ENCODE results near the gene CES1.
"Not testable (repeated sequence)": the region's sequence is repeated elsewhere in the genome, so short reads cannot be mapped to it uniquely, and the experiment has no call there.

CES1 gene

DNA sequence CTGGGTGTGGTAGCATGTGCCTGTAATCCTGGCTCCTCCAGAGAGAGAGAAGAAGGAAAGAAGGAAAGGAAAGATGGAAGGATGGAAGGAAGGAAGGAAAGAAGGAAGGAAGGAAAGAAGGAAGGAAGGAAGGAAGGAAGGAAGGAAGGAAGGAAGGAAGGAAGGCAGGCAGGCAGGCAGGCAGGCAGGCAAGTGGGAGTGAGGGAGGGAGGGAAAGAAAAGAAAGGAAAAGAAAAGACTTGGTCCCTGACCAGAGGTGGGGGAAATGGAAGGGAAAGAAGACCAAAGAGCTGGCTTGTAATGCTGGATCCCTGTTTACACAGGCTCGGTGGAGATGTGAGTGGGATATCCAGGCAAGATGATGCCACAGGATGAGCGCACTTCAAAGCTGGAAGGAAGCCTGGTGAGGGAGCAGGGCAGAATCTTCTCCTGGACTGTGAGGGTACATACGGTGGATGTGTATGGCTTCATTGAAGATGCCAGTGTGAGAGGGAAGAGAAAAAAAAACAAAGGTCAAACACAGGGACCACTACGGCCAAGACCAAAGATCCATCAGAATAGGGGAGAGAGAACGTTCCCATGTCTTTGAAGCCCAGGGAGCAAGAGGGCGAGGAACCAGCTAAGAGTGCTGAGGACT lies 2.1 kb downstream of the CES1 start:
- no peaks in the 10 kb centered on the region for H3K36me3 ChIP-seq (ENCODE audit: control insufficient read depth, insufficient read depth, low read length)
- H3K27me3 ChIP-seq (replicated peaks; ENCODE audit: control insufficient read depth, insufficient read depth, low read length), result no peaks in the 10 kb centered on the region
- TF ChIP-seq, protein P1, sequence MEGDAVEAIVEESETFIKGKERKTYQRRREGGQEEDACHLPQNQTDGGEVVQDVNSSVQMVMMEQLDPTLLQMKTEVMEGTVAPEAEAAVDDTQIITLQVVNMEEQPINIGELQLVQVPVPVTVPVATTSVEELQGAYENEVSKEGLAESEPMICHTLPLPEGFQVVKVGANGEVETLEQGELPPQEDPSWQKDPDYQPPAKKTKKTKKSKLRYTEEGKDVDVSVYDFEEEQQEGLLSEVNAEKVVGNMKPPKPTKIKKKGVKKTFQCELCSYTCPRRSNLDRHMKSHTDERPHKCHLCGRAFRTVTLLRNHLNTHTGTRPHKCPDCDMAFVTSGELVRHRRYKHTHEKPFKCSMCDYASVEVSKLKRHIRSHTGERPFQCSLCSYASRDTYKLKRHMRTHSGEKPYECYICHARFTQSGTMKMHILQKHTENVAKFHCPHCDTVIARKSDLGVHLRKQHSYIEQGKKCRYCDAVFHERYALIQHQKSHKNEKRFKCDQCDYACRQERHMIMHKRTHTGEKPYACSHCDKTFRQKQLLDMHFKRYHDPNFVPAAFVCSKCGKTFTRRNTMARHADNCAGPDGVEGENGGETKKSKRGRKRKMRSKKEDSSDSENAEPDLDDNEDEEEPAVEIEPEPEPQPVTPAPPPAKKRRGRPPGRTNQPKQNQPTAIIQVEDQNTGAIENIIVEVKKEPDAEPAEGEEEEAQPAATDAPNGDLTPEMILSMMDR (IDR thresholded peaks at IDR 0.05; ENCODE audit: insufficient read depth, low read length, poor library complexity, severe bottlenecking), result no peak
- no peak overlapping the region for H3K4me3 ChIP-seq (replicated peaks; ENCODE audit: low read depth, low read length)
- DNase-seq (ENCODE audit: extremely low read depth, insufficient read length), result no peak

DNA sequence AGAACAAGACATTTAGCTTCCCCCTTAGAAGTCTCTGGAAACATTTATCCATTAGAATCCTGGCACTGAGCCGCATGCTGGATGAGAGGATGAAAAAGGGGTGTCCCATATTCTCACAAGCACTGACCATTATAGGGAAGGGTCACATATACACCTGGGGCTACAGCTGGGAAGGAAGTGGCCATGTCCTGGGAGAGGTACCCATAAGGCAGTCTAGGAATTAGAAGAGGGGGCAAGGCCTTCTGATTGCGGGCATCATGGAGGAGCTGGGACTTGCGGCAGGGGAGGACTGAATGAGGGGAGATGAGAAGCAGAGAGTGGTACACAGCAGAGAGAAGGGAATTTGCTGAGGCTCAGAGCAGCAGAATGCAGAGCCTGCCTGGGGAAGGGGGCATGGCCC lies 3.7 kb downstream of the CES1 start:
- H3K36me3 ChIP-seq (ENCODE audit: control insufficient read depth, insufficient read depth, low read length); H3K4me3 ChIP-seq (replicated peaks; ENCODE audit: low read depth, low read length); H3K27me3 ChIP-seq (replicated peaks; ENCODE audit: control insufficient read depth, insufficient read depth, low read length); DNase-seq (ENCODE audit: extremely low read depth, insufficient read length): not testable (repeated sequence)

DNA sequence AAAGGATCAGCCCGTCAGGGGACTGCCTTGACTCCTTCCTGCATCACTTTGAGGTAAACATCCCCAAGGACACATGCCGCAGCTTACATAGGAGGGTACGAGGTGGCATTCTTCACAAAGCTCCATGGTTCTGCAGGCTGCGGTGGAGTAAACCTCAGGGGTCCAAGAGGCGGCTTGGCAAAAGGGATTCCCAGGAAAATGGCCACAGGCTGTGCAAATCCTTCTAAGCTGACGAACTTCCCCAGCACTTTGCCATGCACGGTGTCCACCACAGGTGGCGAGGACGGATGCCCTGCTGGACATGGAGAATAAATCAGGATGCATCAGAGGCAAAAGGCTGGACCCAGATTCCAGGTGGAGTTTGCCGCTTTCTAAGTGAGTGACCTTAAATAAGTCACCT lies 4.2 kb downstream of the CES1 start:
- no peaks in the 10 kb centered on the region for H3K36me3 ChIP-seq (ENCODE audit: control insufficient read depth, insufficient read depth, low read length)
- TF ChIP-seq, protein P1 (IDR thresholded peaks at IDR 0.05; ENCODE audit: insufficient read depth, low read length, poor library complexity, severe bottlenecking), result no peak
- H3K4me3 ChIP-seq (replicated peaks; ENCODE audit: low read depth, low read length), result no peak overlapping the region
- DNase-seq (ENCODE audit: extremely low read depth, insufficient read length), result no peak
- no peaks in the 10 kb centered on the region; the same call in 1 of the 2 replicates for H3K27me3 ChIP-seq (replicated peaks; ENCODE audit: control insufficient read depth, insufficient read depth, low read length)

DNA sequence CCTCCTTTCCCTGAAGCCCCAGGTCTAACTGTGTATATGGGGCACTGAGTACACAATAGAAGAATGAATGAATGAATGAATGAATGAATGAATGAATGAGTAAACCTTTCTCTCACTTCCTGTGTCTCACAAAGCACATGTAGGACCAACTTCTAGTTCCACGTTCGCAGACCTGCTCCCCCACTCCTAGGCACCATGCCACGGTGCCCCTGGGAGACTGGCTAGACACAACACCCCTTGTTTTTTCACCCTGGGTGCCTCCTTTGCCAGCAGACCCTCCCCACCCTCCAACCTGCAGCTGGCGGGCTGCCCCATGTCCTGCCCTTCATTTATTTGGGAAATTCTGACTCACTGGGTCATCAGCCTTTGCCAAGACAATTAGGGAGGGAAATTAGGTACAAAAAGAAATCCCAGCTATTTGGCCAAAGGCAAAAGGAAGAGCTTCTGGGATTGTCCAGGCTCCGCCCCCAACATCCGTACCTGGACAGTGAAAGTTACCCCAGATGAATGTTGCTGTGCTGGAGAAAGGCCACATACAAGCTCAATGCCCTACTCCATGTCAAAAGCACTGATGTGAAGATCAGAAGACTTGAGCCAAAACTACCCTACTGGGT lies 7.7 kb downstream of the CES1 start:
- no peaks in the 10 kb centered on the region for H3K36me3 ChIP-seq (ENCODE audit: control insufficient read depth, insufficient read depth, low read length)
- no peak for DNase-seq (ENCODE audit: extremely low read depth, insufficient read length)
- H3K27me3 ChIP-seq (replicated peaks; ENCODE audit: control insufficient read depth, insufficient read depth, low read length), result no peaks in the 10 kb centered on the region; the same call in 1 of the 2 replicates
- TF ChIP-seq, protein P1 (IDR thresholded peaks at IDR 0.05; ENCODE audit: insufficient read depth, low read length, poor library complexity, severe bottlenecking), result no peak
- H3K4me3 ChIP-seq (replicated peaks; ENCODE audit: low read depth, low read length), result no peak overlapping the region

DNA sequence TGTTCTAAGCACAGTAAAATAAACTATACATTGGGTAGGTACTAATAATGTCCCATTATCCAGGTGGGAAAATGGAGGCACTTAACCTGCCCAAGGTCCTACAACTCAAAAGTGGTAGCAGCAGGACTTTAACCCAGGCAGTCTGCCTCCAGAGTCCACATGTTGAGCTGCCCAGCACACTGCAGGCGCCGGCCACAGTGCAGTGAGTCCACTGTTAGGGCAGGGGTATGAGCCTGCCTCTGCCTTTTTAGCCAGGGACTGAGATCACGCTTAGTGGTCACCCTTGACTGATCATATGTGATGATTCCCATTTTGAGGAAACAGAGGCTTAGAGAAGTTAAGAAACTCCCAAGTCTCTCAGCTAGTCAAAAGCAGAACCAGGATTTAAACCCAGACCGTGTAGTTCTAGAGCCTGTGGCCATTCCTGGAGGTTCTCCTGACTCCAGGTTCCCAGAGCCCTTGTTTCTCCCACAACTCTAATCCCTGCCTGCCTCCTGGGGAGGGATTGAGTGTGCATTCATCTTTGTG lies 8.4 kb downstream of the CES1 start:
- DNase-seq (ENCODE audit: extremely low read depth, insufficient read length), result no peak
- no peaks in the 10 kb centered on the region for H3K36me3 ChIP-seq (ENCODE audit: control insufficient read depth, insufficient read depth, low read length)
- TF ChIP-seq, protein P1 (IDR thresholded peaks at IDR 0.05; ENCODE audit: insufficient read depth, low read length, poor library complexity, severe bottlenecking), result no peak
- H3K4me3 ChIP-seq (replicated peaks; ENCODE audit: low read depth, low read length), result no peak overlapping the region
- peaks cover under 1% of the 10 kb centered on the region; the same call in 1 of the 2 replicates for H3K27me3 ChIP-seq (replicated peaks; ENCODE audit: control insufficient read depth, insufficient read depth, low read length)

DNA sequence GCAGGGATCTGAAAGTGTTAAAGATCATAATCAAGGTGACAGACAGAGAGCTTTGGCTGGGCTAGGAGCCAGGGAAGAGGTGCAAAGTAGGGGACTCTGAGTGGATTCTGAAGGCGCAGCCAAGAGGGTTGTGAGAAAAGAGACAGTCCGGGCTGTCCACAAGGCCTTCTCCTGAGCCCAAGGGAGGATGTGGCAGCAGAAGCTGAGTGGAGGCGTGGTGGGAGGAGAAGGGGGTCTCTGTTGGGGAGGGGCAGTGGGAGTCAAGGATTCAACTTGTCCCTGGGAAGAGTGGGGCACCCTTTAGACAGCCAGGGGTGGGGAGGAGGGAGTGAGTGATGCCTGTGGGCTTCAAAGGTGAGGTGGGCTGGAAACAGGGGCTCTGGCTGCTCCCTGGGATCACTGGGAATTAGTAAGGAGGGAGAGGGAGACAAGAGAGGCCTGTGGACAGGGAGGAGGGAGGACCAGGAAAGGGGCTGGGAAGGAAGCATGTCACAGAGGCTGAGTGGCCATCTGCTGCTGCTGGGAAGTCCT lies 10.6 kb downstream of the CES1 start:
- TF ChIP-seq, protein P1 (IDR thresholded peaks at IDR 0.05; ENCODE audit: insufficient read depth, low read length, poor library complexity, severe bottlenecking), result no peak
- DNase-seq (ENCODE audit: extremely low read depth, insufficient read length), result no peak
- Histone ChIP-seq H3K36me3 (ENCODE audit: control insufficient read depth, insufficient read depth, low read length) (no peaks in the 10 kb centered on the region), H3K27me3 (replicated peaks; ENCODE audit: control insufficient read depth, insufficient read depth, low read length) (peaks cover 2% of the 10 kb centered on the region; the same call in 1 of the 2 replicates), H3K4me3 (replicated peaks; ENCODE audit: low read depth, low read length) (no peak overlapping the region)

Measured in GM06990 (cell line).